Stimulated activated CD4-positive, alpha-beta T cell treated with anti-CD3 and anti-CD28 coated beads, Interleukin-1b, Interleukin-23, amount 100 ng/mL, for 24 hours (primary cell): ENCODE measurements around the gene RIT2.

Experiments
- DNase-seq, 4 experiments: peaks; one replicate each; pipeline ENCODE4 v3.0.0-alpha.2; 2020; ENCODE audit warnings: low read depth in 4 of 4, low spot score in 1 of 4

RIT2 gene

DNA sequence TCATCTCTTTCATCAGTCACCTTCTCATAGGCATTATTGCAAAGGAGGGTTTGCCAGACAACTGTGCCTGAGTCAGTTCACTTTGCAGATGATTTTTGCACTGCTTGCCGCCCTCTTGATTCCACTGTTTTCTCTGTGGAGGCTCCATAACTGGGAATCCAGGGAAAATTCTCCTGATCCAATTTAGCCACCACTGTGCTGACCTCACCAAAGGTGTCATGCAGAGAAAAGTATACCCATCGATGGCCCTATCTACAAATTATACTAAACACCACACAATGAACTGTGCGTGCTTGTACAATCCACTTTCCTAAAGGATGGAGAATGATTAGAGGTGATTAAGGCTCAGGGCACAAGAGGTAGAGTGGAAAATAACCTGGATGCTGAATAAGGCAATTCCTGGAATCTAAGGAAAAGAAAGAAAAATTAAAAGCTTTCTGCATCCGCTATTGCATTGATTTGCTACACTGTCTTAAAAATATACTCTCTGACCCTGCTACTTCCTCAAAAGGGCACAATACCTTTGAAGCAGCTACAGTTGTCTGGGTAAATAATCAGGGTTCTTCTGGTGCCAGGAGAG, 409.4 kb downstream of the RIT2 start:
- no peak for DNase-seq
